HG02981 (cell line): ENCODE results near the gene TOP1.

Experiments
- ATAC-seq: cut with Tn5 transposase; IDR thresholded peaks from one replicate; pipeline ENCODE4 v1.9.1; 2021; ENCODE audit warnings: mild to moderate bottlenecking, moderate library complexity; ENCODE audit not compliant: unreplicated experiment

Gene TOP1

GRCh38 chr20:41054070-41054846 is 25.6 kb downstream of the TOP1 start:
- no peak for ATAC-seq

- no peak for ATAC-seq
Measured at GRCh38 chr20:41054847-41055230, 26.2 kb downstream of the TOP1 start.

GRCh38 chr20:41055679-41056078 is 27.1 kb downstream of the TOP1 start:
- ATAC-seq, result no peak

GRCh38 chr20:41057999-41058673 is 29.5 kb downstream of the TOP1 start:
- no peak for ATAC-seq

- ATAC-seq, result no peak
Measured at GRCh38 chr20:41058674-41059635, 30.3 kb downstream of the TOP1 start.

GRCh38 chr20:41061155-41061554 is 32.5 kb downstream of the TOP1 start:
- no peak for ATAC-seq

- no peak for ATAC-seq
Measured at GRCh38 chr20:41063442-41063841, 34.8 kb downstream of the TOP1 start.

GRCh38 chr20:41064377-41064776 is 35.8 kb downstream of the TOP1 start:
- ATAC-seq, result no peak

- no peak for ATAC-seq
Measured at GRCh38 chr20:41065716-41066115, 37.1 kb downstream of the TOP1 start.

- ATAC-seq, result no peak
Measured at GRCh38 chr20:41068806-41069205, 40.2 kb downstream of the TOP1 start.

GRCh38 chr20:41072190-41072863 is 43.7 kb downstream of the TOP1 start:
- no peak for ATAC-seq

- no peak for ATAC-seq
Measured at GRCh38 chr20:41072915-41073314, 44.3 kb downstream of the TOP1 start.

GRCh38 chr20:41074441-41074840 is 45.8 kb downstream of the TOP1 start:
- no peak for ATAC-seq

GRCh38 chr20:41076776-41077175 is 48.2 kb downstream of the TOP1 start:
- no peak for ATAC-seq

- ATAC-seq, result no peak
Measured at GRCh38 chr20:41078329-41078728, 49.7 kb downstream of the TOP1 start.

GRCh38 chr20:41079066-41079465 is 50.4 kb downstream of the TOP1 start:
- ATAC-seq, result no peak

- no peak for ATAC-seq
Measured at GRCh38 chr20:41080866-41081265, 52.2 kb downstream of the TOP1 start.

- ATAC-seq, result no peak
Measured at GRCh38 chr20:41081276-41081814, 52.7 kb downstream of the TOP1 start.

GRCh38 chr20:41082306-41082705 is 53.7 kb downstream of the TOP1 start:
- ATAC-seq, result no peak

GRCh38 chr20:41085606-41086005 is 57.0 kb downstream of the TOP1 start:
- no peak for ATAC-seq
